ENCODE data around the gene DDX31.

Gene DDX31

GRCh38 chr9:132586830-132587591, 82.8 kb downstream of the DDX31 start:
- DNase-seq (no peak), ATAC-seq (no peak)
- Mint-ChIP-seq H3K4me1 (peaks cover 44% of the 10 kb centered on the region), H3K27ac (no peak overlapping the region), H3K9me3 (no peaks in the 10 kb centered on the region), H3K27me3 (peaks cover 100% of the 10 kb centered on the region), H3K4me3 (no peak overlapping the region)

- Mint-ChIP-seq H3K4me3 (peak overlapping the region in 1 of 2 donors; percentile 1), H3K4me1 (peaks cover 49% of the 10 kb centered on the region), H3K27me3 (peaks cover 100% of the 10 kb centered on the region), H3K9me3 (no peaks in the 10 kb centered on the region), H3K27ac (no peak overlapping the region)
- ATAC-seq (no peak), DNase-seq (no peak)
These were observed 83.6 kb downstream of the DDX31 start for GRCh38 chr9:132585954-132586829.

GRCh38 chr9:132584601-132585560, 84.9 kb downstream of the DDX31 start:
- peaks cover 100% of the 10 kb centered on the region for H3K27me3 Mint-ChIP-seq
- H3K27ac Mint-ChIP-seq: peak overlapping the region in 1 of 2 donors; percentile 20
- no peaks in the 10 kb centered on the region for H3K9me3 Mint-ChIP-seq
- ATAC-seq (no peak), DNase-seq (no peak)
- H3K4me3 Mint-ChIP-seq: no peak overlapping the region
- peaks cover 40% of the 10 kb centered on the region for H3K4me1 Mint-ChIP-seq

GRCh38 chr9:132583584-132584304, 86.0 kb downstream of the DDX31 start:
- ATAC-seq (no peak), DNase-seq (no peak)
- Mint-ChIP-seq H3K4me3 (no peak overlapping the region), H3K27ac (peak overlapping the region in 1 of 2 donors; percentile 92), H3K4me1 (peaks cover 30% of the 10 kb centered on the region), H3K9me3 (no peaks in the 10 kb centered on the region), H3K27me3 (peaks cover 100% of the 10 kb centered on the region)

- Mint-ChIP-seq H3K4me3 (no peak overlapping the region), H3K4me1 (peaks cover 29% of the 10 kb centered on the region), H3K9me3 (no peaks in the 10 kb centered on the region), H3K27me3 (peaks cover 100% of the 10 kb centered on the region), H3K27ac (no peak overlapping the region)
- no peak for DNase-seq
- ATAC-seq: no peak
These were observed 86.8 kb downstream of the DDX31 start for GRCh38 chr9:132582786-132583583.

GRCh38 chr9:132582276-132582785, 87.5 kb downstream of the DDX31 start, which contains the start of gene BARHL1:
Gene BARHL1 (plus strand): TSS chr9:132582606. CDS start chr9:132582798, 192 bp downstream.
- DNase-seq (no peak), ATAC-seq (no peak)
- Mint-ChIP-seq H3K4me3 (peak within 1 kb of the TSS; percentile 78 to 86), H3K9me3 (no peaks in the 10 kb centered on the region), H3K27ac (peak within 1 kb of the TSS in 1 of 2 donors; percentile 48), H3K4me1 (peaks cover 29% of the 10 kb centered on the region), H3K27me3 (peaks cover 100% of the 10 kb centered on the region)

GRCh38 chr9:132579427-132579798, 90.4 kb downstream of the DDX31 start:
- Mint-ChIP-seq H3K9me3 (no peaks in the 10 kb centered on the region), H3K27ac (no peak overlapping the region), H3K27me3 (peaks cover 100% of the 10 kb centered on the region), H3K4me1 (peaks cover 15% of the 10 kb centered on the region), H3K4me3 (no peak overlapping the region)
- DNase-seq (no peak), ATAC-seq (no peak)

GRCh38 chr9:132578367-132578932, 91.3 kb downstream of the DDX31 start:
- Mint-ChIP-seq H3K4me1 (peaks cover 13% of the 10 kb centered on the region), H3K27ac (no peak overlapping the region)

GRCh38 chr9:132577119-132577518, 92.7 kb downstream of the DDX31 start:
- peaks cover 94% of the 10 kb centered on the region for H3K27me3 Mint-ChIP-seq

More at GRCh38 chr9:132578367-132578932, 91.3 kb downstream of the DDX31 start:
- ATAC-seq (no peak), DNase-seq (no peak)
- H3K4me3 Mint-ChIP-seq: no peak overlapping the region
- peaks cover 97% of the 10 kb centered on the region for H3K27me3 Mint-ChIP-seq
- H3K9me3 Mint-ChIP-seq: no peaks in the 10 kb centered on the region

GRCh38 chr9:132575811-132576210, 94.0 kb downstream of the DDX31 start:
- Mint-ChIP-seq H3K27ac (no peak overlapping the region), H3K4me3 (no peak overlapping the region), H3K27me3 (peaks cover 92% of the 10 kb centered on the region), H3K4me1 (no peaks in the 10 kb centered on the region), H3K9me3 (no peaks in the 10 kb centered on the region)
- ATAC-seq: no peak
- DNase-seq: no peak

More at GRCh38 chr9:132577119-132577518, 92.7 kb downstream of the DDX31 start:
- ATAC-seq (no peak), DNase-seq (no peak)
- H3K27ac Mint-ChIP-seq: no peak overlapping the region
- H3K4me3 Mint-ChIP-seq: no peak overlapping the region
- peaks cover 13% of the 10 kb centered on the region for H3K4me1 Mint-ChIP-seq
- no peaks in the 10 kb centered on the region for H3K9me3 Mint-ChIP-seq

- Mint-ChIP-seq H3K9me3 (no peaks in the 10 kb centered on the region), H3K4me3 (no peak overlapping the region), H3K27ac (no peak overlapping the region), H3K27me3 (peaks cover 85% of the 10 kb centered on the region), H3K4me1 (no peaks in the 10 kb centered on the region)
- DNase-seq: peak; percentile 53 to 60
- ATAC-seq: peak; percentile 87
These were observed 94.7 kb downstream of the DDX31 start for GRCh38 chr9:132575005-132575609.

- Mint-ChIP-seq H3K4me1 (no peaks in the 10 kb centered on the region), H3K9me3 (no peaks in the 10 kb centered on the region), H3K27me3 (peaks cover 63% of the 10 kb centered on the region), H3K27ac (no peak overlapping the region), H3K4me3 (no peak overlapping the region)
- DNase-seq: no peak
- ATAC-seq: no peak
These were observed 96.9 kb downstream of the DDX31 start for GRCh38 chr9:132572921-132573320.

Data from stimulated activated naive CD8-positive, alpha-beta T cell treated with anti-CD3 and anti-CD28 coated beads, Interleukin-15, amount 100 ng/mL, for 72 hours (primary cell).